ENCODE results near the gene GOLGA6L7. TPM values are rescaled to one million over a fixed set of nuclear protein-coding genes. Genes with fewer than 3 reads are reported as not detected.

The GOLGA6L7 gene
- total and polyA plus RNA-seq, 9 of the 15 experiments (the other 6 are each of a cell fraction or from before 2014, with no cell fraction given) = 0.11 to 0.14 (median 0.11) TPM; not detected in 6

DNA sequence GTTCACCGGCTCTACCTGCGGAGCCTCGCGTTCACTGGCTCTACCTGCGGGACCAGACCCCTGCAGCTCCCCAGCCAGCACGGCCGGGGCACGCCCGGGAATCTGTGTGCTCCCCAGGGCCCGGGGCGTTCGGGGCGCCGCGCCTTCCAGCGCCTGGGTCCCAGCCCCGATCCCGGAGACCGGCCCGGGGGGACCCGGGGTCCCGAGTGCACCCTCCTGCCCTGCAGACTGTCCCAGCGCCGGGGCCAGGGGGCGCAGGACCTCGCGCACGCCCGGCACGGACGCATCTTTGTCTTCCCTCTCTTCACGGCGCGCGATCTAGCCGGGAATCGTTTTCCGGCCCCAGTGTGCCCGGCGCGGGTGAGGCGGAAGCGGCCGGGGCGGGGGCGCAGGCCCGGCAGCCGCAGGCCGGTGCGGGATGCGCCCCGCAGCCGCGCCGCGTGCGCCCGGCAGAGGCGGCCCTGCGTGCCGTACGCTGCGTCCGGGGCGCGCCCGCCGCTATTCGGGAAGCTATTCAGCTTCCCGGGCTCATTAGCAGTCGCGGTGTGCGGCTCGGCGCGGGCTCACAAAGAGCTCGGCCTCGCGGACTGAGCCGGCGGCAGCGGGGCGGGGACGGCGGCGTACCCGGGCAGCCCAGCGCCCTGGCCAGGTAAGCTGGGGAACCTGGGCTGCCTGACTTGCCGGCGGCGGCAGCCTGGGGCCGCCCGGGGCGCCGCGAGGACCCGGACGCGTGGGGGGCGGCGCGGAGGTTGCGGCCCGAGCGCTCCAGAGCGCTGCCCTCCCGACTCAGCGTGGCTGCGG is 37.4 kb upstream of the GOLGA6L7 start, which contains the start of gene APBA2 (continued):
- TF ChIP-seq CHD1 (IDR thresholded peaks at IDR 0.05; ENCODE audit: low read length) (peak; percentile 35), RBM15 (IDR thresholded peaks at IDR 0.05; ENCODE audit: insufficient read depth, low read length) (no peak), MYC (IDR thresholded peaks at IDR 0.05; ENCODE audit: low read depth, low read length) (peak; percentile 79; the same call in 1 of the 2 replicates), MYC (CRISPR knock-in tag; IDR thresholded peaks at IDR 0.05; ENCODE audit: borderline replicate concordance, low read depth) (no peak), MTF1 (CRISPR knock-in tag; IDR thresholded peaks at IDR 0.05; ENCODE audit: borderline replicate concordance) (no peak), GABPA (tag; conservative IDR thresholded peaks at IDR 0.05; ENCODE audit: low read depth) (peak; percentile 61), ZNF24 (IDR thresholded peaks at IDR 0.05) (peak; percentile 26; the same call in 1 of the 2 replicates), CBFA2T3 (IDR thresholded peaks at IDR 0.05) (peak; percentile 63), ZNF263 (CRISPR knock-in tag; IDR thresholded peaks at IDR 0.05; ENCODE audit: borderline replicate concordance) (no peak), HNRNPL (IDR thresholded peaks at IDR 0.05; ENCODE audit: low read depth, low read length) (peak; percentile 16; the same call in 1 of the 2 replicates), HNRNPLL (IDR thresholded peaks at IDR 0.05; ENCODE audit: low read depth, low read length, poor library complexity, severe bottlenecking) (peak; percentile 93), RBFOX2 (IDR thresholded peaks at IDR 0.05; ENCODE audit: low read depth, low read length) (peak; percentile 69), NCOA2 (IDR thresholded peaks at IDR 0.05; ENCODE audit: partially characterized antibody in 2 of 2) (no peak), SIN3B (IDR thresholded peaks at IDR 0.05; ENCODE audit: low read depth) (0 out of 2 replicates have a peak, but pooled peaks have one; percentile 44), NONO (IDR thresholded peaks at IDR 0.05; ENCODE audit: low read depth in 2 of 2, low read length in 1 of 2) (peak in 1 of 2 experiments; percentile 12; a peak in 1 of 4 replicates), NRF1 (conservative IDR thresholded peaks at IDR 0.05 in 1 of 2, IDR thresholded peaks at IDR 0.05 in 1 of 2) (peak; percentile 52 to 59), RBM14 (IDR thresholded peaks at IDR 0.05; ENCODE audit: borderline replicate concordance, insufficient read depth, low read depth, low read length) (0 out of 2 replicates have a peak, but pooled peaks have one; percentile 64)
- TF ChIP-seq, protein P1, sequence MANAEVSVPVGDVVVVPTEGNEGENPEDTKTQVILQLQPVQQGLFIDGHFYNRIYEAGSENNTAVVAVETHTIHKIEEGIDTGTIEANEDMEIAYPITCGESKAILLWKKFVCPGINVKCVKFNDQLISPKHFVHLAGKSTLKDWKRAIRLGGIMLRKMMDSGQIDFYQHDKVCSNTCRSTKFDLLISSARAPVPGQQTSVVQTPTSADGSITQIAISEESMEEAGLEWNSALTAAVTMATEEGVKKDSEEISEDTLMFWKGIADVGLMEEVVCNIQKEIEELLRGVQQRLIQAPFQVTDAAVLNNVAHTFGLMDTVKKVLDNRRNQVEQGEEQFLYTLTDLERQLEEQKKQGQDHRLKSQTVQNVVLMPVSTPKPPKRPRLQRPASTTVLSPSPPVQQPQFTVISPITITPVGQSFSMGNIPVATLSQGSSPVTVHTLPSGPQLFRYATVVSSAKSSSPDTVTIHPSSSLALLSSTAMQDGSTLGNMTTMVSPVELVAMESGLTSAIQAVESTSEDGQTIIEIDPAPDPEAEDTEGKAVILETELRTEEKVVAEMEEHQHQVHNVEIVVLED (CRISPR knock-in tag; IDR thresholded peaks at IDR 0.05) = peak; percentile 89
- TF ChIP-seq, protein P2, sequence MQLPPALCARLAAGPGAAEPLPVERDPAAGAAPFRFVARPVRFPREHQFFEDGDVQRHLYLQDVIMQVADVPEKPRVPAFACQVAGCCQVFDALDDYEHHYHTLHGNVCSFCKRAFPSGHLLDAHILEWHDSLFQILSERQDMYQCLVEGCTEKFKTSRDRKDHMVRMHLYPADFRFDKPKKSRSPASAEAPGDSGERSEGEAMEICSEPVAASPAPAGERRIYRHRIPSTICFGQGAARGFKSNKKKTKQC (CRISPR knock-in tag; IDR thresholded peaks at IDR 0.05) = no peak
- TF ChIP-seq, protein P3, sequence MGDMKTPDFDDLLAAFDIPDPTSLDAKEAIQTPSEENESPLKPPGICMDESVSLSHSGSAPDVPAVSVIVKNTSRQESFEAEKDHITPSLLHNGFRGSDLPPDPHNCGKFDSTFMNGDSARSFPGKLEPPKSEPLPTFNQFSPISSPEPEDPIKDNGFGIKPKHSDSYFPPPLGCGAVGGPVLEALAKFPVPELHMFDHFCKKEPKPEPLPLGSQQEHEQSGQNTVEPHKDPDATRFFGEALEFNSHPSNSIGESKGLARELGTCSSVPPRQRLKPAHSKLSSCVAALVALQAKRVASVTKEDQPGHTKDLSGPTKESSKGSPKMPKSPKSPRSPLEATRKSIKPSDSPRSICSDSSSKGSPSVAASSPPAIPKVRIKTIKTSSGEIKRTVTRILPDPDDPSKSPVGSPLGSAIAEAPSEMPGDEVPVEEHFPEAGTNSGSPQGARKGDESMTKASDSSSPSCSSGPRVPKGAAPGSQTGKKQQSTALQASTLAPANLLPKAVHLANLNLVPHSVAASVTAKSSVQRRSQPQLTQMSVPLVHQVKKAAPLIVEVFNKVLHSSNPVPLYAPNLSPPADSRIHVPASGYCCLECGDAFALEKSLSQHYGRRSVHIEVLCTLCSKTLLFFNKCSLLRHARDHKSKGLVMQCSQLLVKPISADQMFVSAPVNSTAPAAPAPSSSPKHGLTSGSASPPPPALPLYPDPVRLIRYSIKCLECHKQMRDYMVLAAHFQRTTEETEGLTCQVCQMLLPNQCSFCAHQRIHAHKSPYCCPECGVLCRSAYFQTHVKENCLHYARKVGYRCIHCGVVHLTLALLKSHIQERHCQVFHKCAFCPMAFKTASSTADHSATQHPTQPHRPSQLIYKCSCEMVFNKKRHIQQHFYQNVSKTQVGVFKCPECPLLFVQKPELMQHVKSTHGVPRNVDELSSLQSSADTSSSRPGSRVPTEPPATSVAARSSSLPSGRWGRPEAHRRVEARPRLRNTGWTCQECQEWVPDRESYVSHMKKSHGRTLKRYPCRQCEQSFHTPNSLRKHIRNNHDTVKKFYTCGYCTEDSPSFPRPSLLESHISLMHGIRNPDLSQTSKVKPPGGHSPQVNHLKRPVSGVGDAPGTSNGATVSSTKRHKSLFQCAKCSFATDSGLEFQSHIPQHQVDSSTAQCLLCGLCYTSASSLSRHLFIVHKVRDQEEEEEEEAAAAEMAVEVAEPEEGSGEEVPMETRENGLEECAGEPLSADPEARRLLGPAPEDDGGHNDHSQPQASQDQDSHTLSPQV (IDR thresholded peaks at IDR 0.05) = peak; percentile 54; the same call in 1 of the 2 replicates

Measured in K562 (cell line).